HT-29 (cell line): ENCODE measurements around the gene C11orf91. TPM values are rescaled to one million over a fixed set of nuclear protein-coding genes. Genes with fewer than 3 reads are reported as not detected.
A peak's percentile ranks its signal among the peaks of the same experiment; 100 is the strongest.
"Not testable (repeated sequence)": the region's sequence is repeated elsewhere in the genome, so short reads cannot be mapped to it uniquely, and the experiment has no call there.

Source experiments
- DNase-seq: peaks from one replicate; pipeline ENCODE4 v3.0.0-alpha.2; 2015; ENCODE audit warnings: low spot score
- total RNA-seq: library from RNA; depleted of rRNA; stranded (reverse); fragments of >200 nt; shearing (Covaris generic); gene quantifications from 2 replicates; pipeline ENCODE4 v1.2.3, GENCODE V29; 2014

C11orf91 gene
- total RNA-seq, 1 experiment from 2014 or later = not detected

- no peak for DNase-seq
These were observed 3.5 kb downstream of the C11orf91 start for GRCh38 chr11:33696931-33697638.

- no peak for DNase-seq
These were observed 4.2 kb downstream of the C11orf91 start for GRCh38 chr11:33696411-33696810.

GRCh38 chr11:33695051-33695566 is 5.5 kb downstream of the C11orf91 start:
- DNase-seq = no peak

- no peak for DNase-seq
These were observed 6.1 kb downstream of the C11orf91 start for GRCh38 chr11:33694346-33695050.

GRCh38 chr11:33692541-33692940 is 8.1 kb downstream of the C11orf91 start:
- no peak for DNase-seq

DNA sequence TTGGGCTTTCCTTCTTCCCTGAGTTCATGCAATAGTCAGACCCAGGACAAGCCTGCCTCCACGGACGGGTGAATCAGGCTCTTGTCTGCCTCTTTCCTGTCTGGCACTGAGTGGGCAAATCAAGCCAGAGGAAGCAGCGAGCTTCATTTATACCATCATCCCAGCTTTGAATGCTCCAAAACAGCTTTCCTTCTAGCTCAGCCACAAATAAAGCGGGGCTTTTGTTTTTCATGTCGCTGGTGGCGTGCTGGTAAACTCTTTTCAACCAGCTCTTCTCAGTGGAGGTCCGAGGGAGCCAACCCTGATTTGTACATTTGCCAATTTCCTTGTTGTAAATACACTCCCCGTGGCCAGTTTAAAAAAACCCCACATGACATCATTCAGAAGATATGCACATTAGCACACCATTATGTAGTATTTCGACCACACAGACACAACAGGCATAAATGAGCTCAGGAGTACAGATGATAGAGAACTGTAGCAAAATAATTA is 8.6 kb downstream of the C11orf91 start:
- peak; percentile 94 for DNase-seq

GRCh38 chr11:33691066-33691864 is 9.4 kb downstream of the C11orf91 start:
- no peak for DNase-seq

DNA sequence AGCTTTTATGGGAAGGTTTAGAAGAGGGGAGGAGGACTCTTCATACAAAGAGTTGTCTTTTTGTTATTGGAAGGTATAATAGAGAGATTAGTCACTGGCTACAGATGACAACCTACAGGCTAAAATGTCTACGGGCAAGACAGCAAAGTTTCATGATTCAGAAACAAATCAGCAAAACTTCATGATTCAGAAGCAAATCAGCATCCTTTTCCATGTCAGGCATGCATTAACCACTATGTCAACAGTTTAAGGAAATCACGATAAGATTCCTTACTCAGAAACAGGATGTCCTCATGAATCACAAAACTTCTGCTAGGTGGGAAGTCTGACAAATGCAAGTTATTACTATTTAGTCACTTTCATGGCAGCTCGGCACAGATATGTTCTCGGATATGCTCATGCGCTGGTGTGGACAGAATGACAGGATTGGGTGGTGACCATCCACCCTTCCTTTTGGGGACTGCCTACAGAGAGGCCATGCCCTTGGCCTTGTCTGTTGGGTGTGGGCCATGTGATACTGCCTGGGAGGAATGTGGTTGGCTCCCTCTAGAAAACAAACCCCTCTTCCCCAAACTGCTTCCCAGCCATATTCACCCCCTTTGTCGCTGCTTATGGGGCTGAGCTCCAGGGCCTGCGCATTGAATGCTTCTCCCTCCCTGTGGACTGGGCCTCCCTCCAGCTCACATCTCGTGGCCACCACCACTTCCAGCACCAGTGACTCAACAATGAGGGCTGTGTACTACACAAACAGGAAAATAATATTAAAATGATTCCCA is 10.1 kb downstream of the C11orf91 start:
- peak; percentile 83 for DNase-seq

- no peak for DNase-seq
These were observed 11.1 kb downstream of the C11orf91 start for GRCh38 chr11:33689501-33689900.

DNA sequence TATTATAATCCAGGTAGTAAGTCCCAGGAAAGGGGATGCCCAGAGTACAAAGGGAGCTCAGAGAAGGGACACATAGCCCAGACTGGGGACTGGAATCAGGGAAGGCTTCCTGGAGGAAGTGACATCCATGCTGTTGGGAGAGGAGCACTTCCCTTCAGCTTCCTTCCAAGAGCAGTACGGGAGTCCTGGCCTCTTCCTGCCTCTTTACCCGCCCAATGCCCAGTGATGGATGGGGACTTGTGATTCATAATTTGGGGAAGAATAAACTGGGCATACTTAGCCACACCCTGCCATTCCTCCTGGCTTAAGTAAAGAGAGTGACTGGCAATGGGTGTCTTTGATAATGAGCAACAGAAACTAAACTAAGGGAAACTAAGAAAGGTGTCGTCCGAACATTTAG is 11.5 kb downstream of the C11orf91 start:
- DNase-seq = no peak

- DNase-seq = peak; percentile 93
These were observed 12.7 kb downstream of the C11orf91 start for GRCh38 chr11:33687733-33688479.

DNA sequence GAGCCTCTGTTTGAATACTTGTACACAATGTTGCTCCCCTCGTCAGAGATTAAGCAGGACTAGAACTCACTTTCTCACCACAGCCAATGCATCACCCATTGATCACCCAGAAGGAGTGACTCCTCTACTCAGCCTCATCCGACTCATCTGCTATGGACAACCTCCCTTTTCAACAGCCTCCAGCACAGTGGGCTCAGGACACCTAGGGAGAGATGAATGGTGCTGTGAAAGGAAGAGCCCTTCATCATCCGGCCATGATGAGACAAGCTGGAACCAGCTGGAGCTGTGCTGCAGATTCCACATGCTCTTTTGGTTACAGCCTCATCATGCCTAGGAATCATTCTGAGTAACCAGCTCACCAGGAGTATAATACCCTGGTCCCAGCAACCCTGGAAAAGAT is 15.5 kb downstream of the C11orf91 start:
- no peak for DNase-seq

GRCh38 chr11:33684003-33684706 is 16.5 kb downstream of the C11orf91 start:
- no peak for DNase-seq

DNA sequence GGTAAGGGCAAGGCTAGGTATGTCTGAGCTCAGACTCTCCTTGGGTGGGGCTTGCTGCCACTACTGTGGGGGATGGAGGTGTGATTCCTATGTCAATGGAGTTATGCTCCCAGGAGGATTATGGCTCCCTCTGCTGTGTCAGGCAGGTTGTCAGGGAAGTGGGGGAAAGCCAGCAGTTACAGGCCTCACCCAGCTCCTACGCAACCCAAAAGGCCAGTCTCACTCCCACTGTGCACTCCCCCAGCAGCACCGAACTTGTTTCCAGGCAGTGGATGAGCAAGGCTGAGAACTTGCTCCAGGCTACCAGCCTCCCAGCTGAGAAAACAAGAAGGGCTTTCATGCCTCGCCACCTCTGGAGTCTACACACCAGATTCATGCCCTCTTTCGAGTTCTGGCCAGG is 18.2 kb downstream of the C11orf91 start:
- peak; percentile 75 for DNase-seq

DNA sequence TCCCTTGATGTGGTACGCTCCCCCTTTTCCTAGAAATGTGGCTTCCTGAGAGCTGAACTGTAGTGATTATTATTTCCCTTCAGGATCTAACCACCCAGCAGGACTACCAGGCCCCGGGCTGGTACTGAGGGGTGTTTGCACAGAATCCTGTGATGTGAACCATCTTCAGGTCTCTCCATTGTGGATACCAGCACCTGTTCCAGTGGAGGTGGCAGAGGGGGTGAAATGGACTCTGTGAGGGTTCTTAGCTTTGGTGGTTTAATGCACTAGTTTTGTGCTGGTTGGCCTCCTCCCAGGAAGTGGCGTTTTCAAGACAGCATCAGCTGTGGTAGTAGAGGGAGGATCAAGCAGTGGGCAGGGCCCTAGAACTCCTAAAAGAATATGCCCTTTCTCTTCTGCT is 18.6 kb downstream of the C11orf91 start:
- DNase-seq = no peak

DNA sequence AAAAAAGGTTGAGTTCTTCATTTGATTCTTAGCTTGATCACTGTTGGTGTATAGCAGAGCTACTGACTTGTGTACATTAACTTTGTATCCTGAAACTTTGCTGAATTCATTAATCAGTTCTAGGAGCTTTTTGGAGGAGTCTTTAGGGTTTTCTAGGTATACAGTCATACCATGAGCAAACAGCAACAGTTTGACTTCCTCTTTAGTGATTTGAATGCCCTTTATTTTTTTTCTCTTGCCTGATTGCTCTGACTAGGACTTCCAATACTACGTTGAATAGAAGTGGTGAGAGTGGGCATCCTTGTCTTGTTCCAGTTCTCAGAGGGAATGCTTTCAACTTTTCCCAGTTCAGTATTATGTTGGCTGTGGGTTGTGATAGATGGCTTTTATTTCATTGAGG is 22.0 kb downstream of the C11orf91 start:
- DNase-seq = not testable (repeated sequence)

DNA sequence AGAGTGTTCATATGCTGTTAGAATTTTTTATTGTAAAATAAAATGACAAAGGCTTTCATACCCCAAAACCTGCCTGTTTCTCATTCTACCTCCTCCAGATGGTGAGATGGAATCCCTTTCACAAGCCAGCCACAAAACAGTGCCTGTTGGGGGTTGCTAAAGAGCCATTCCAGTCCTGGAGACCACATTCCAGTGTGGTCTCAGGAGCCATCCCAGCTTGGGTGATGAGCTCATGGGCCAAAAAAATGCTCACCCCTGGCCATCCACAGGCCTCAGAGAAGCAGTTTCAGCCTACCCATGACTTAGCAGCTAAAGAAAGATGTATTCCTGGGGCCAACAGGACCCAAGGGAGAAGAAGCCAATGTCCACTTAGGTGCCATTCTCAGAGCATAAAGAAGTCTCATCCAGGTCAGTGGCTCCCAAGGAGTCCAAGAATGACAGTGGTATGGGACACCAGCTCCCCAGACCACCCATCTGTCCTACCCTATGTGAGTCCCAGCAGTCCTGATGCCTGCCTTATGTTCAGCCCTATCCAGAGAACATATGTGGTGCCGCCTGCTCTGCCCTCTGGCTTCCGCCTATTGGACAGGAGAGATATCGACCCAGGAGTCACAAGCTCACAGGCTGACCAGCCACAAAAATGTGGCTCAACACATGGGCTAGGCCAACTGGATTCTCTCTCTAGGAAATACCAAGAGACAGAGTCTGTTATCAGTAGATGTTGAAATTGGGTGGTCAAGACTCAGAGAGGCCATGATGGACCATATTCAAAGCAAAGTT is 26.4 kb downstream of the C11orf91 start:
- no peak for DNase-seq

GRCh38 chr11:33672273-33672672 is 28.4 kb downstream of the C11orf91 start:
- no peak for DNase-seq
